ENCODE measurements around the gene FGF10. TPM values are rescaled to one million over a fixed set of nuclear protein-coding genes. Genes with fewer than 3 reads are reported as not detected.

Gene FGF10
- total RNA-seq: not detected

DNA sequence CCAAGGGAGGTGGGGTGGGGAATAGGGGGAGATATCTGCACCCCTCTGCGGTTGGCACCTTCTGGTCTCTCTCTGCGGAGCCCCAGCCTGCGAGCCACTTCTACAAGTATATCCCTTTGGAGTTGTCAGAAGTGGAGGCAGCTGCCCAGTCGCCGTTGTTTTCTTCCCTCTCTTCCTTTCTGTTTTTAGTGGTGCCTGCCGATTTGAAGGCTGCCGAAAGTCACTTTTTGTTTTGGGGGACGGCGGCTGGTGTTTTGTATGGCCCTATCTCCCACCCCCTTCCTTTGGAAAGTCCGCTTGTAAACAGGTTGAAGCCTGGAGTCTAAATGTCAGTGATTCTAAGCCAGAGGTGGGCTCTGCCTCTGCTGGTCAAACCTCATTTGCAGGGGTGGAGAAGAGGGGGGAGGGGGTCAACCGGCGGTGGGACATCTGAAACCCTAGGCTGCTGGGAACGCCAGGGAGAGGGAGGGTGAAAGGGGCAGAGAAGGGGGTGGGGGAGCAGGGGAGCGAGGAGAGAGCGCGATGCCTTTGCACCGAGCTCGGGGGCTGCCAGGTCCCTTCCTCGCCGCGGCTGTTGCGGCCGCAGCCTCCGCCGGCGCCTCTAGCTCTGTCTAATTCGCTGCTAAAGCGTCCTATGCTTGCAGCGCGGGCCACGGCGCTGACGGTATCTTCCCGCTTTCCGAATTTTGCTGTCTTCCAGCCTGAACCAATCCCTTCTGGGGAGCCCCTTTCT lies at the start of gene FGF10:
FGF10 (minus strand) TSS at position 331 of the 733 bp plus-strand sequence. CDS start 738 bp downstream, outside the sequence.
- Mint-ChIP-seq H3K27me3 (peaks cover 38% of the 10 kb centered on the region), H3K9me3 (ENCODE audit: low read depth) (no peaks in the 10 kb centered on the region)
- ATAC-seq: no peak

DNA sequence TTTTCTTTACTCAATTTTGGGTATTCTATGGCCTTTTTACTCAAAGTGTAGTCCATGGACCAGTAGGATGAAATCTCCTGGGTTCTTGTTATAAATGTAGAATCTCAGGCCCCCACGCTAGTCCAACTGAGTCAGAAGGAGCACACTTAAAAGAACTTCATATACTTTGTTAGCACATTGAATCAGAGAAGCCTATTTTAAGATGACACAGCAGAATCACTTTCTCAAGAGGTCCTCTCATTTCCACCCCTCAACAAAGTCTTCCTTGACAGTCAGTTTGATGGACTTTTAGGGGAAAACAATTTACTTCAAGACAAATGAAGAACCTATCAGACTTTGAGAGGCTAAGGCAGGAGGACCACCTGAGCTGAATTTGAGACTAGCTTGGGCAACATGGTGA lies 37.7 kb upstream of the FGF10 start:
- CTCF ChIA-PET: no interaction called here
- no peaks in the 10 kb centered on the region for H3K4me1 Mint-ChIP-seq
- DNase-seq (no peak), ATAC-seq (no peak)
- no peak overlapping the region for H3K27ac Mint-ChIP-seq
- H3K27me3 Mint-ChIP-seq: no peaks in the 10 kb centered on the region
- peaks cover 3% of the 10 kb centered on the region for H3K9me3 Mint-ChIP-seq (ENCODE audit: low read depth)
- H3K4me3 Mint-ChIP-seq: no peak overlapping the region
- no peaks in the 10 kb centered on the region for H3K36me3 Mint-ChIP-seq

More for the DNA sequence above, at the start of gene FGF10:
- no peaks in the 10 kb centered on the region for H3K4me1 Mint-ChIP-seq
- CTCF ChIA-PET: no interaction called here
- DNase-seq: no peak
- no peak within 1 kb of the TSS for H3K27ac Mint-ChIP-seq
- no peak within 1 kb of the TSS for H3K4me3 Mint-ChIP-seq
- H3K36me3 Mint-ChIP-seq: no peaks in the 10 kb centered on the region

DNA sequence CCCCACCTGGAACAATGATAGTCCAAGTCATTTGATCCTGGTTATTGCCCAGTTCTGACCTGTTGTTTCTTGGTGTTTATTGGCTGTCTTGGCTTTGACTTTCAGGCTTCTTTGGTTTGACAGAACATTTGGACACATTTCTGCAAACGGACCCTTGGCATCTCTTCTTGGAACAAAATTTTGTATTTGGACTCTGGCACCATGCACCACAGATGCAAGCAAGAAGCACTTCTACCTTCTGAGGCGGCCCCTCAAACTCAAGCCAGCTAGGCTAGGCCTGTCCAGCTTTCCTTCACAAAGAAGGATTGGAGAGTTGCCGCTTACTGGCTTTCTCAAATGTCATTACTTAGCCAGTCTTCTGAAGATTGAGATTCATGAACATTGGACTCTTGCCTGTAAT lies 23.1 kb upstream of the FGF10 start:
- CTCF ChIA-PET: no interaction called here
- no peaks in the 10 kb centered on the region for H3K27me3 Mint-ChIP-seq

DNA sequence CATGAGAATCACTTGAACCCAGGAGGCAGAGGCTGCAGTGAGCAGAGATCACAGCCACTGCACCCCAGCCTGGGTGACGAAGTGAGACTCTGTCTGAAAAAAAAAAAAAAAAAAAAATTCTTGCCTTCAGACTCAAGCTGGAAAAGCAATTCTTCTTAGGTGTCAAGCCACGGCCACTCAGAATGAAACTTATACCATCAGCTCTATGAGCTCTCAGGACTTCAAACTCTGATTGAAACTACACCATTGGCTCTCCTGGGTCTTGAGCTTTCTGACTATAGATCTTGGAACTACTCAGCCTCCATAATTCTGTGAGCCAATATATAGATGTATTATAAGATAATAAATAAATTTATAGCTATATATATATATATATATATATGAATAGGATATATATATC lies 12.9 kb upstream of the FGF10 start:
- Mint-ChIP-seq H3K4me3 (no peak overlapping the region), H3K4me1 (no peaks in the 10 kb centered on the region), H3K27me3 (no peaks in the 10 kb centered on the region), H3K27ac (no peak overlapping the region), H3K36me3 (no peaks in the 10 kb centered on the region), H3K9me3 (ENCODE audit: low read depth) (peaks cover 5% of the 10 kb centered on the region)
- ATAC-seq (no peak), DNase-seq (no peak)
- CTCF ChIA-PET: no interaction called here

More for the DNA sequence above, 23.1 kb upstream of the FGF10 start:
- H3K4me3 Mint-ChIP-seq: no peak overlapping the region
- no peak for ATAC-seq
- H3K4me1 Mint-ChIP-seq: no peaks in the 10 kb centered on the region
- H3K27ac Mint-ChIP-seq: no peak overlapping the region
- H3K9me3 Mint-ChIP-seq (ENCODE audit: low read depth): peaks cover 4% of the 10 kb centered on the region
- DNase-seq: no peak
- H3K36me3 Mint-ChIP-seq: no peaks in the 10 kb centered on the region

DNA sequence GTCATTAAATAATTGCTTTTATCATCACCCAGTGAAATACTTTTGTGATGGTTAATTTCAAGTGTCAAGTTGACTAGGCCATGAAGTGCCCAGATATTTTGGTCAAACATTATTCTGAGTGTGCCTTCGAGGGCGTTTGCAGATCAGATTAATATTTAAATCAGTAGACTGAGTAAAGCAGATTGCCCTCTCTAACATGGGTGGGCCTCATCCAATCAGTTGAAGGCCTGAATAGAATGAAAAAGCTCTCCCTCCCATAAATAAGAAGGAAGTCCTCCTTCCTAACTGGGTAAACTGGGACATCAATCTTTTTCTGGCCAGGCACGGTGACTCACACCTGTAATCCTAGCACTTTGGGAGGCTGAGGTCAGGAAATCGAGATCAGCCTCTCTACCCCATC lies 12.4 kb upstream of the FGF10 start:
- Mint-ChIP-seq H3K4me1 (no peaks in the 10 kb centered on the region), H3K9me3 (ENCODE audit: low read depth) (peaks cover 5% of the 10 kb centered on the region), H3K27ac (no peak overlapping the region), H3K27me3 (no peaks in the 10 kb centered on the region), H3K36me3 (no peaks in the 10 kb centered on the region), H3K4me3 (no peak overlapping the region)
- DNase-seq (no peak), ATAC-seq (no peak)
- CTCF ChIA-PET: no interaction called here

DNA sequence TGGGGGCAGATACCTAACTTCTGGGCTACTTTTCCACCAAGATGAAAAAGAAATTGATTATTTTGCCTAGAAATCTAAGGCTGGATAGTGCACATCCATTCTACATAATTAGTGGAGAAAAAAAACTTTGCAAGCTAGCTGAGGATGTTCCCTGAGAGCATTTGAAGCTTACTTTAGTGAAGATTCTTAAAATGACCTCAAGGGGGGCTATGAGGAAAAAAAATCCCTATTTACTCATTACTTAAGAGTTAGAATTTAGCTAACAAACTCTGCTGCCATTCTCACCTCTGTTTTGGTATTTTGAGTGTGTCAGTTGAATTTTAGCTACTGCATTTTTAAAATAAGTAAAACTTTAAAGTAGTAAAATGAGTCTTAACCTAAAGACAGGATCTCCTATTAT lies 9.2 kb upstream of the FGF10 start:
- H3K9me3 Mint-ChIP-seq (ENCODE audit: low read depth): peaks cover 2% of the 10 kb centered on the region
- H3K4me1 Mint-ChIP-seq: no peaks in the 10 kb centered on the region
- no peaks in the 10 kb centered on the region for H3K36me3 Mint-ChIP-seq
- CTCF ChIA-PET: no interaction called here
- no peak overlapping the region for H3K27ac Mint-ChIP-seq
- no peak overlapping the region for H3K4me3 Mint-ChIP-seq
- H3K27me3 Mint-ChIP-seq: no peaks in the 10 kb centered on the region
- no peak for ATAC-seq
- no peak for DNase-seq

DNA sequence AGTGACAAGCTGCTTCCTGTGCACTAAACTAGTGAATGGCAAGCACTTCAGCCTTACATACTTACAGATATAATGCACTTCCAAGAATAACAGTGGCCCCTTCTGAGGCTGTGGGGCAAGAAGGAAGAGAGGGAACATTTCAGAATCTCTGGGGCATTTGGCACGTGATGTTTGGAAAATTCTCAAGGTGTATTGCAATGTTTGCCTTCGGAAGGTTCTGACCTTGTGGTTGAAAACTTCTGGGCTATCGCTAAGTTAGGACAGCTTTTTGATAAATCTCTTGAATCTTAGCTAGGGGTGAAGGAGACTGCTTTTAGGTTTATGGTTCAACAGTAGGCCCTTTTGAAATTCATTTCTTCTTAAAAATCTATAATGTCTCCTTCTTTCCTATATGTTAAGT lies 7.1 kb upstream of the FGF10 start:
- Mint-ChIP-seq H3K27ac (no peak overlapping the region), H3K9me3 (ENCODE audit: low read depth) (no peaks in the 10 kb centered on the region), H3K4me3 (no peak overlapping the region), H3K36me3 (no peaks in the 10 kb centered on the region), H3K27me3 (no peaks in the 10 kb centered on the region), H3K4me1 (no peaks in the 10 kb centered on the region)
- ATAC-seq (no peak), DNase-seq (no peak)
- CTCF ChIA-PET: no interaction called here

DNA sequence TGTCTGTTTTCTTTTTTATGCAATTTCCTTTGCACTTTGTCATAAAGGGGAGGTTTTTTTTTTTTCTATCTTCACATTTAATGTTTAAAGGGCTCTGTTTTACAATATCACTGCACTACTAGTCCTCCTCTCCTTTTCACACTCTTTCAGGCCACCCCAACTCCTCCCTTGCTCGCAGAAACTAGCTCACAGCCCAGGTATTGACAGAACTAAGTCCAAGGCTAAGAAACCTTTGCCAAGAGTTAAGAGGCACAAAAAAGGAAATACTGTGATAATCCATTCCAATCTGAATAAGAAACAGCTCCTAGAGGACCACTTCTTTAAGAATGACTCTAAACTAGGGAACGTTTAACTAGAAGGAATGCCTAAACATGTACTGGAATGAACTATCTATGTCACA lies 1.1 kb upstream of the FGF10 start:
- Mint-ChIP-seq H3K4me1 (no peaks in the 10 kb centered on the region), H3K27me3 (peaks cover 38% of the 10 kb centered on the region), H3K4me3 (no peak overlapping the region), H3K27ac (no peak overlapping the region), H3K9me3 (ENCODE audit: low read depth) (no peaks in the 10 kb centered on the region), H3K36me3 (no peaks in the 10 kb centered on the region)
- ATAC-seq (no peak), DNase-seq (no peak)
- CTCF ChIA-PET: no interaction called here

DNA sequence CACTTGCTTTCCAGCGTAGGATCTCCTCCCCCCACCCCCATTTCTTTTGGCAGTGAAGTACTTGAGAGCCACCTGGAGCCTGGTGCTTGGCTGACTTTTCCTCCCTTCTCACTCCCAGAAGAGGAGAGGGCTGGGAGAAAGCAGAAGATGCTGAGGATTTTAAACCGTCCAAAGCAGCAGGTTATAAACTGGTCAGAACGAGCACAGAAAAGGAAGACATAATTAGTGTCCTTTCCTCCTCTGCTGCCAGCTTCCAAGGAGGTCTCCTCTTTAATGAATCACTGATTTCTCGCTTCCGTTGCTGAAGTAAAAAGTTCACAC lies 563 bp upstream of the FGF10 start:
- DNase-seq (no peak), ATAC-seq (no peak)
- Mint-ChIP-seq H3K27ac (no peak overlapping the region), H3K4me1 (no peaks in the 10 kb centered on the region), H3K27me3 (peaks cover 38% of the 10 kb centered on the region), H3K36me3 (no peaks in the 10 kb centered on the region), H3K9me3 (ENCODE audit: low read depth) (no peaks in the 10 kb centered on the region), H3K4me3 (no peak overlapping the region)
- CTCF ChIA-PET: no interaction called here

DNA sequence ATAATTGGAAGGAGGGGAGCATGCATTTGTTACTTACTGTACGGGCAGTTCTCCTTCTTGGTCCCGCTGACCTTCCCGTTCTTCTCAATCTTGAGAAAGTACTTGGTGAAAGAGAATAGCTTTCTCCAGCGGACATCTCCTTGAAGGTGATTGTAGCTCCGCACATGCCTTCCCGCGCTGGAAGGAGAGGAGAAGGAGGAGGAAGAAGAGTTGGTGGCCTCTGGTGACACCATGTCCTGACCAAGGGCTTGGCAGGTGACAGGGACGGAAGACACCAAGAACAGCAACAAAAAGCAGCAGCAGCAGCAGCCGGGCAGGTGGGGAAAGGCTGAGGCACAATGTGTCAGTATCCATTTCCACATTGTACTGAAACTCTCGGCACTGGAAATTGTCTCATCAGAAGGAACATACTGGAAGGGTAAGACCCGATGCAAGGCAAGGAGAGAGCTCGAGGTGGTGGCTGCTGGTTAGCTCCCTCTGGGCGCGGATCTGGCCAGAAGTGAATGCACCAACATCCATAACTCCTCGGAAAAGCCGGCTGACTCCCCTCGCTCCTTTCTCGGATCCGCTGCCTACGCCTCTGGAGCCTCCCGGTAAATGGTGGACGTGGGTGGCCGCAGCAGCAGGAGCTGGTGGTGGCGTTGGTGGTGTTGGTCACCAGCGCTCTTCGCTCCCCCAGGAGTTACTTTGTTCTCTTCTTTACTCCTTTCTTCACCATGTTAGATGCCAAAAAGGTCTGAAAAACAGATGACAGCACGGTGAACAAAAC lies 715 bp downstream of the FGF10 start:
- Mint-ChIP-seq H3K4me3 (no peak overlapping the region), H3K27ac (no peak overlapping the region), H3K4me1 (no peaks in the 10 kb centered on the region), H3K9me3 (ENCODE audit: low read depth) (no peaks in the 10 kb centered on the region), H3K36me3 (no peaks in the 10 kb centered on the region), H3K27me3 (peaks cover 38% of the 10 kb centered on the region)
- DNase-seq: no peak
- no peak for ATAC-seq
- CTCF ChIA-PET: no interaction called here

DNA sequence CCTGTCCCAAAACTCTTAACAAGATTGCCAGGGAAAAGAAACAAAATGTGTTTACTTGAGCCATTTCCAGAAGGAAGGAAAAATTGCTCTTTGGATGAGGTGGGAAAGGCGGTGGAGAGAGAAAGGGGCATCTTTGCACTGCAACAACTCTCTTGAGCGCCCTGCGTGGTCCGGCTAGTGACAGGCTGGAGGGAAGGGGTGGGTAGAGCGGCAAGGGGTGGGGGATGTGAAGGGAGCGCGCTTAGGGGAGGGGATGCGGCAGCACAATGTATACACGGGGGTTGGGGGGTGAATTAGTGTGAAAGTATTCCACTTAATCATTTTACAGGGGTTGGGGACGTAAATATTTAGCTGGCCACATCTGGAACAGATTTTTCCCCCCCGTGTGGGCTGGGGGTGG lies 1.3 kb downstream of the FGF10 start:
- CTCF ChIA-PET: no interaction called here
- ATAC-seq (no peak), DNase-seq (no peak)
- H3K27ac Mint-ChIP-seq: no peak overlapping the region
- no peaks in the 10 kb centered on the region for H3K36me3 Mint-ChIP-seq
- H3K9me3 Mint-ChIP-seq (ENCODE audit: low read depth): no peaks in the 10 kb centered on the region
- no peak overlapping the region for H3K4me3 Mint-ChIP-seq
- H3K27me3 Mint-ChIP-seq: peaks cover 38% of the 10 kb centered on the region
- no peaks in the 10 kb centered on the region for H3K4me1 Mint-ChIP-seq

DNA sequence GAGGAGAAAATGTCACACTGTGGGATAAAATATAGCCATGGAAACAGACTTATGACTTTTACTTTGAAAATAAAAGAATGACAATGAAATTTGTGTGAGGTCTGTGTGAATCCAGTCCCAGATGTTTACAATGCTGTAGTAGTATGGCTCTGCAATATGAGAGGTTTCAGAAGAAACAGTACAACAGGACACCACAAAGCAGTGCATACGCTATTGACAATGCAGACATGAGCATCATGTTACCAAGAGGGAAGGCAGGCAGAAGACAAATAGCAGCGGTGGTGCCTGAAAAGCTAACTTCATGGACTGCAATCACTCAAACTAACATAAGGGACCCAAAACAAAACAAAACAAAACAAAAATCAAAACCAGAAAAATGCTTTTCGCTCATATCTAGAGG lies 1.8 kb downstream of the FGF10 start:
- Mint-ChIP-seq H3K4me1 (no peaks in the 10 kb centered on the region), H3K27me3 (peaks cover 38% of the 10 kb centered on the region), H3K9me3 (ENCODE audit: low read depth) (no peaks in the 10 kb centered on the region), H3K4me3 (no peak overlapping the region), H3K27ac (no peak overlapping the region), H3K36me3 (no peaks in the 10 kb centered on the region)
- DNase-seq: no peak
- no peak for ATAC-seq
- CTCF ChIA-PET: no interaction called here

DNA sequence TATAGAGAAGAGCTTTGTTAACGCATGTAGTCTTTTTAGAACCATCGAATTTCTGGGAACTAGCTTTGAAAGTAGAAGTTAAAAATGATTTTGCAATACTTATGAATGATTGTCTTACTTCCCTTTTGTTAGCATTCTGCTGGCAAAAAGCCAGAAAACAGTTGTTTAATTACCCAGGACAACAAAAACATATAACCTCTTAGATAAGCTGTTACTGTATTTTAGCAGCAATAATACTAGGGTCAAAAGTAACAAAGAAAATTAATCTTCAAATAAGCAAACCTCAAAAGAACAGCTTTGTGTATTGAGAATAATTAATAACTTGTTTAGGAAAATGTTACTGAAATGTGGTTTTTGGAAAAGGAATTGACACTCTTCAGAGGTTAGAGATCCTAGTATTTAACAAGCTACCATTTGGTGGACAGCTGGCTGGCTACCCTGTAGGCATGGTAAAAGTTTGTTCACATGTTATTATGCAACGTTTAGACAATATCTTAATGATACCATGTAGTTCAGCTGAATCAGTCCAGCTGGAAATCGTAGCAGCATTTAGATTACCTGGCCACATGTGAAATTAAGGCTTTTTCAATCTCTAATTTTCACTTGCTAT lies 3.8 kb downstream of the FGF10 start:
- Mint-ChIP-seq H3K4me3 (no peak overlapping the region), H3K27ac (no peak overlapping the region), H3K36me3 (no peaks in the 10 kb centered on the region), H3K4me1 (no peaks in the 10 kb centered on the region), H3K27me3 (peaks cover 34% of the 10 kb centered on the region), H3K9me3 (ENCODE audit: low read depth) (no peaks in the 10 kb centered on the region)
- ATAC-seq (no peak), DNase-seq (no peak)
- CTCF ChIA-PET: no interaction called here

DNA sequence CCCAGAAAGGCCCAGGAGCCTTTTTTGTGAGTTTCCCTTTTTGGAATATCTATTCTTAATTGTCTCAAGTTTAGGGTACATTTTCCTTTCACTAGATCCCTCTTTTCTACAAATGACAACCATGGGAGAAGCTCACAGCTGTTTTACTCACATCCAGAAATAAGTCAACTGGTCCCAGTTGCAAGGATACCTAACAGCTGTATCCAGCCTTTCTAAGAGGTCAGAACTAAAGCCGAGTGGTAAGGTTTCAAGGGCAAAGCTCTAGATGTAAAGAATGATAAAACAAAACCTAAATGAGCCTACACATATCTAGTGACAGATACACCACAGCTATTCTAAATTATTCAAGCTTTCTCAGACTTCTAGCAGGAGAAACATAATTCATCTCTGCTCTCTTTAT lies 4.4 kb downstream of the FGF10 start:
- CTCF ChIA-PET: no interaction called here
- Mint-ChIP-seq H3K4me1 (no peaks in the 10 kb centered on the region), H3K27me3 (peaks cover 28% of the 10 kb centered on the region), H3K4me3 (no peak overlapping the region), H3K36me3 (no peaks in the 10 kb centered on the region), H3K27ac (no peak overlapping the region), H3K9me3 (ENCODE audit: low read depth) (no peaks in the 10 kb centered on the region)
- DNase-seq: no peak
- ATAC-seq: no peak

All from activated CD8-positive, alpha-beta memory T cell treated with anti-CD3 and anti-CD28 coated beads, Interleukin-2, amount 10 ng/mL, durations not matched to agents 7 days and 5 days (primary cell).